Neural progenitor cell (in vitro differentiated cells): Measurements from ENCODE around the gene CRIP1.

Source experiments
- CTCF ChIP-seq: fragments of 200-600 bp; sonication (generic); IDR thresholded peaks from 2 replicates; pipeline ENCODE4 v1.5.1; 2017; ENCODE audit warnings: antibody characterized with exemption, mild to moderate bottlenecking
- EZH2phosphoT487 ChIP-seq: fragments of 200-600 bp; sonication (generic); IDR thresholded peaks from 2 replicates; pipeline ENCODE4 v1.6.1; 2017; ENCODE audit warnings: antibody characterized with exemption

- TF ChIP-seq CTCF (no peak), EZH2phosphoT487 (no peak)
Observed at GRCh38 chr14:105468621-105469241, 18.0 kb upstream of the CRIP1 start.
